ENCODE results near the gene PRRC2B.
"Not testable (repeated sequence)": the region's sequence is repeated elsewhere in the genome, so short reads cannot be mapped to it uniquely, and the experiment has no call there.

The PRRC2B gene

GRCh38 chr9:131438190-131438589 is 44.3 kb downstream of the PRRC2B start:
- DNase-seq, result no peak

- no peak for DNase-seq
Observed at GRCh38 chr9:131439224-131439623, 45.3 kb downstream of the PRRC2B start.

- no peak for DNase-seq
Observed at GRCh38 chr9:131441441-131441840, 47.6 kb downstream of the PRRC2B start.

- DNase-seq, result no peak
Observed at GRCh38 chr9:131442351-131442750, 48.5 kb downstream of the PRRC2B start.

- no peak for DNase-seq
Observed at GRCh38 chr9:131443648-131444047, 49.8 kb downstream of the PRRC2B start.

GRCh38 chr9:131446276-131446675 is 52.4 kb downstream of the PRRC2B start:
- DNase-seq, result no peak

- DNase-seq, result no peak
Observed at GRCh38 chr9:131447148-131447547, 53.3 kb downstream of the PRRC2B start.

- no peak for DNase-seq
Observed at GRCh38 chr9:131447600-131447999, 53.7 kb downstream of the PRRC2B start.

- no peak for DNase-seq
Observed at GRCh38 chr9:131448818-131449217, 54.9 kb downstream of the PRRC2B start.

- no peak for DNase-seq
Observed at GRCh38 chr9:131449276-131449675, 55.4 kb downstream of the PRRC2B start.

GRCh38 chr9:131454028-131454427 is 60.1 kb downstream of the PRRC2B start:
- DNase-seq, result no peak

- not testable (repeated sequence) for DNase-seq
Observed at GRCh38 chr9:131455655-131456054, 61.8 kb downstream of the PRRC2B start.

- no peak for DNase-seq
Observed at GRCh38 chr9:131457746-131458145, 63.9 kb downstream of the PRRC2B start.

GRCh38 chr9:131459056-131459455 is 65.2 kb downstream of the PRRC2B start:
- no peak for DNase-seq

- no peak for DNase-seq
Observed at GRCh38 chr9:131461166-131461565, 67.3 kb downstream of the PRRC2B start.

GRCh38 chr9:131464354-131465000 is 70.6 kb downstream of the PRRC2B start:
- DNase-seq, result no peak

- no peak for DNase-seq
Observed at GRCh38 chr9:131465401-131465800, 71.5 kb downstream of the PRRC2B start.

GRCh38 chr9:131467214-131467935 is 73.5 kb downstream of the PRRC2B start:
- no peak for DNase-seq

- DNase-seq, result no peak
Observed at GRCh38 chr9:131468031-131468430, 74.1 kb downstream of the PRRC2B start.

GRCh38 chr9:131469356-131469755 is 75.5 kb downstream of the PRRC2B start:
- DNase-seq, result no peak

- no peak for DNase-seq
Observed at GRCh38 chr9:131469951-131470350, 76.1 kb downstream of the PRRC2B start.

- no peak for DNase-seq
Observed at GRCh38 chr9:131470581-131470991, 76.7 kb downstream of the PRRC2B start.

- DNase-seq, result not testable (repeated sequence)
Observed at GRCh38 chr9:131472085-131472484, 78.2 kb downstream of the PRRC2B start.

- DNase-seq, result no peak
Observed at GRCh38 chr9:131473198-131473885, 79.5 kb downstream of the PRRC2B start.

Data from NCI-H524 (cell line).